G401 (cell line): Measurements from ENCODE around the gene KCNJ15. TPM values are rescaled to one million over a fixed set of nuclear protein-coding genes. Genes with fewer than 3 reads are reported as not detected.

Experiments
- DNase-seq: peaks from one replicate; pipeline ENCODE4 v3.0.0-alpha.2; 2015; ENCODE audit warnings: low spot score
- in situ Hi-C: cut with HindIII; loops from 2 replicates; pipeline ENCODE4 v1.10.0; 2016; ENCODE audit warnings: low sequenced_read_pairs, mixed read lengths
- total RNA-seq: library from RNA; depleted of rRNA; stranded (reverse); fragments of >200 nt; shearing (Covaris generic); gene quantifications from 2 replicates; pipeline ENCODE4 v1.2.3, GENCODE V29; 2014; rRNA removed

Gene KCNJ15
- total RNA-seq, 1 experiment from 2014 or later, result not detected

GRCh38 chr21:38346286-38346685 is 89.5 kb downstream of the KCNJ15 start:
- in situ Hi-C loops, result no loop called here
- no peak for DNase-seq

- in situ Hi-C loops, result no loop called here
- DNase-seq, result no peak
Observed at GRCh38 chr21:38349111-38349746, 92.4 kb downstream of the KCNJ15 start.

GRCh38 chr21:38349977-38350376 is 93.2 kb downstream of the KCNJ15 start:
- in situ Hi-C loops, result no loop called here
- DNase-seq, result no peak

GRCh38 chr21:38350684-38351083 is 93.9 kb downstream of the KCNJ15 start:
- DNase-seq, result no peak
- in situ Hi-C loops, result no loop called here

- in situ Hi-C loops, result no loop called here
- no peak for DNase-seq
Observed at GRCh38 chr21:38351176-38351959, 94.6 kb downstream of the KCNJ15 start.

GRCh38 chr21:38351961-38352521 is 95.2 kb downstream of the KCNJ15 start:
- no peak for DNase-seq

GRCh38 chr21:38352536-38353219 is 95.9 kb downstream of the KCNJ15 start:
- in situ Hi-C loops, result no loop called here
- no peak for DNase-seq

More at GRCh38 chr21:38351961-38352521, 95.2 kb downstream of the KCNJ15 start:
- in situ Hi-C loops, result no loop called here

GRCh38 chr21:38354231-38354630 is 97.4 kb downstream of the KCNJ15 start:
- in situ Hi-C loops, result no loop called here
- DNase-seq, result no peak

- in situ Hi-C loops, result no loop called here
- DNase-seq, result no peak
Observed at GRCh38 chr21:38354746-38355145, 98.0 kb downstream of the KCNJ15 start.

- no peak for DNase-seq
- in situ Hi-C loops, result no loop called here
Observed at GRCh38 chr21:38355353-38355752, 98.6 kb downstream of the KCNJ15 start.

- DNase-seq, result peak; percentile 51
- in situ Hi-C loops, result no loop called here
Observed at GRCh38 chr21:38355992-38356781, 99.4 kb downstream of the KCNJ15 start.

Other genes with a start within 250 kb of the KCNJ15 start
- gene ERG, start 241.5 kb downstream of the KCNJ15 start, total RNA-seq, result not detected in 2 replicates